GM12865 (cell line): Measurements from ENCODE around the gene GNAI3.

ENCODE experiments used
- DNase-seq: peaks from one replicate; pipeline ENCODE4 v3.0.0; 2010; ENCODE audit warnings: low read depth
- H3K4me3 ChIP-seq: 2 replicates; pipeline ENCODE4 v1.5.1; 2011; ENCODE audit warnings: mild to moderate bottlenecking, low read depth, low read length, control low read depth
- CTCF ChIP-seq: IDR thresholded peaks from 2 replicates; pipeline ENCODE4 v1.5.1; 2011; ENCODE audit warnings: low read length, control low read depth, low read depth, inconsistent platforms; ENCODE audit not compliant: insufficient read depth; ENCODE audit errors: missing control alignments

GNAI3 gene

GRCh38 chr1:109579491-109579890 lies 31.1 kb downstream of the GNAI3 start:
- DNase-seq, result no peak
- TF ChIP-seq CTCF, result no peak
- no peak overlapping the region for H3K4me3 ChIP-seq

- no peak for TF ChIP-seq CTCF
- H3K4me3 ChIP-seq, result no peak overlapping the region
- no peak for DNase-seq
Measured at GRCh38 chr1:109582021-109582420, 33.6 kb downstream of the GNAI3 start.

- no peak for DNase-seq
- TF ChIP-seq CTCF, result no peak
- no peak overlapping the region for H3K4me3 ChIP-seq
Measured at GRCh38 chr1:109584766-109585165, 36.4 kb downstream of the GNAI3 start.

GRCh38 chr1:109586055-109586454 lies 37.6 kb downstream of the GNAI3 start:
- H3K4me3 ChIP-seq, result no peak overlapping the region
- no peak for TF ChIP-seq CTCF

GRCh38 chr1:109589177-109589576 lies 40.8 kb downstream of the GNAI3 start:
- no peak for DNase-seq
- no peak for TF ChIP-seq CTCF
- no peak overlapping the region for H3K4me3 ChIP-seq

More at GRCh38 chr1:109586055-109586454, 37.6 kb downstream of the GNAI3 start:
- no peak for DNase-seq

GRCh38 chr1:109589679-109590078 lies 41.3 kb downstream of the GNAI3 start:
- H3K4me3 ChIP-seq, result no peak overlapping the region
- DNase-seq, result no peak
- TF ChIP-seq CTCF, result no peak

- H3K4me3 ChIP-seq, result no peak overlapping the region
- no peak for DNase-seq
- no peak for TF ChIP-seq CTCF
Measured at GRCh38 chr1:109592916-109593315, 44.5 kb downstream of the GNAI3 start.
